HG03342 (cell line): Measurements from ENCODE around the gene C10orf71.

ENCODE experiments used
- ATAC-seq: cut with Tn5 transposase; IDR thresholded peaks from one replicate; pipeline ENCODE4 v1.9.1; 2021; ENCODE audit warnings: mild to moderate bottlenecking, moderate library complexity; ENCODE audit not compliant: unreplicated experiment

C10orf71 gene

GRCh38 chr10:49290607-49291006 lies 8.4 kb upstream of the C10orf71 start:
- no peak for ATAC-seq

GRCh38 chr10:49292565-49293207 lies 6.3 kb upstream of the C10orf71 start:
- no peak for ATAC-seq

- ATAC-seq = no peak
These were observed 5.8 kb upstream of the C10orf71 start for GRCh38 chr10:49293208-49293603.

GRCh38 chr10:49294731-49295130 lies 4.2 kb upstream of the C10orf71 start:
- no peak for ATAC-seq

GRCh38 chr10:49295297-49295696 lies 3.7 kb upstream of the C10orf71 start:
- ATAC-seq = no peak

GRCh38 chr10:49296382-49296781 lies 2.6 kb upstream of the C10orf71 start:
- no peak for ATAC-seq

GRCh38 chr10:49296836-49297235 lies 2.1 kb upstream of the C10orf71 start:
- no peak for ATAC-seq

- ATAC-seq = no peak
These were observed 926 bp upstream of the C10orf71 start for GRCh38 chr10:49297818-49298670.

GRCh38 chr10:49298671-49298982 lies 343 bp upstream of the C10orf71 start:
- ATAC-seq = no peak

GRCh38 chr10:49299816-49300139 lies 808 bp downstream of the C10orf71 start:
- ATAC-seq = peak; percentile 75

- ATAC-seq = peak; percentile 78
These were observed 1.4 kb downstream of the C10orf71 start for GRCh38 chr10:49300140-49300974.

- no peak for ATAC-seq
These were observed 2.3 kb downstream of the C10orf71 start for GRCh38 chr10:49301302-49301701.

- ATAC-seq = no peak
These were observed 3.1 kb downstream of the C10orf71 start for GRCh38 chr10:49302088-49302487.

GRCh38 chr10:49303711-49304110 lies 4.7 kb downstream of the C10orf71 start:
- no peak for ATAC-seq

- no peak for ATAC-seq
These were observed 5.2 kb downstream of the C10orf71 start for GRCh38 chr10:49304137-49304536.

GRCh38 chr10:49307921-49308320 lies 9.0 kb downstream of the C10orf71 start:
- no peak for ATAC-seq

- no peak for ATAC-seq
These were observed 9.9 kb downstream of the C10orf71 start for GRCh38 chr10:49308881-49309280.

- peak; percentile 65 for ATAC-seq
These were observed 10.9 kb downstream of the C10orf71 start for GRCh38 chr10:49309691-49310411.

GRCh38 chr10:49310460-49310859 lies 11.5 kb downstream of the C10orf71 start:
- peak; percentile 24 for ATAC-seq

GRCh38 chr10:49310901-49311554 lies 12.1 kb downstream of the C10orf71 start:
- ATAC-seq = no peak
